ENCODE measurements around the gene NTRK2.

- TF ChIP-seq EZH2 (IDR thresholded peaks at IDR 0.05; ENCODE audit: low read depth) = no peak
- no peak for TF ChIP-seq CTCF (conservative IDR thresholded peaks at IDR 0.05)
Measured at GRCh38 chr9:84974258-84974657, 304.7 kb downstream of the NTRK2 start.
